ENCODE measurements around the gene FAM3C.

The FAM3C gene

GRCh38 chr7:121344497-121344896, 51.6 kb downstream of the FAM3C start:
- no peaks in the 10 kb centered on the region for H3K4me1 Mint-ChIP-seq

GRCh38 chr7:121344093-121344492, 52.0 kb downstream of the FAM3C start:
- Mint-ChIP-seq H3K27me3 (no peaks in the 10 kb centered on the region), H3K27ac (no peak overlapping the region), H3K4me1 (no peaks in the 10 kb centered on the region), H3K9me3 (no peaks in the 10 kb centered on the region), H3K4me3 (no peak overlapping the region), H3K36me3 (peaks cover 11% of the 10 kb centered on the region)
- CTCF ChIA-PET, result interaction anchor here (0.7 kb wide), 1 partner anchor 14 kb away, joined by 3 read pairs; no protein-coding TSS in a partner anchor
- DNase-seq, result no peak

More at GRCh38 chr7:121344497-121344896, 51.6 kb downstream of the FAM3C start:
- DNase-seq, result no peak
- CTCF ChIA-PET, result no interaction called here
- no peaks in the 10 kb centered on the region for H3K9me3 Mint-ChIP-seq
- no peak overlapping the region for H3K4me3 Mint-ChIP-seq
- H3K27me3 Mint-ChIP-seq, result no peaks in the 10 kb centered on the region
- H3K27ac Mint-ChIP-seq, result no peak overlapping the region
- H3K36me3 Mint-ChIP-seq, result peaks cover 11% of the 10 kb centered on the region

GRCh38 chr7:121343302-121343701, 52.8 kb downstream of the FAM3C start:
- no peaks in the 10 kb centered on the region for H3K4me1 Mint-ChIP-seq

DNA sequence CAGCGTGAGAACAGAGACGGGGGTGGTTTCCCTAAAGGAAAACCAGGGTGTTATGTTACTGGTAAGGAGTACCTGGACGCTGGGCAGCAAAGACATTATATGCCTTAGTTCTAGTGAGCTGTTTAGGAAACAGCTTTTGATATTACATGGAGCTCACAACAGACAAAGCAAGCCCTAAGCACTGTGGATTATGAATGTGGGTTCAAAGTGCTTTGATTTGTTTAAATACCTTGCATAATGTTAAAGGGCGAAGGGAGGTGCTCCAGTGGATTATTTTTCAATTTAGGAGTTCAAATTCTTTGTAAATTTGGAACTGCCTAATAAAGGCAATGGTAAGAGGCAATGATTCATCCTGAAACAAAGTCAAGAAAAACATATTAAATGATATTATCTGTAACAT, 53.5 kb downstream of the FAM3C start:
- peaks cover 11% of the 10 kb centered on the region for H3K36me3 Mint-ChIP-seq
- H3K27ac Mint-ChIP-seq, result no peak overlapping the region
- H3K4me1 Mint-ChIP-seq, result no peaks in the 10 kb centered on the region
- H3K4me3 Mint-ChIP-seq, result no peak overlapping the region
- no peaks in the 10 kb centered on the region for H3K27me3 Mint-ChIP-seq
- CTCF ChIA-PET, result no interaction called here
- no peak for DNase-seq
- no peaks in the 10 kb centered on the region for H3K9me3 Mint-ChIP-seq

More at GRCh38 chr7:121343302-121343701, 52.8 kb downstream of the FAM3C start:
- CTCF ChIA-PET, result interaction anchor here (0.7 kb wide), 1 partner anchor 14 kb away, joined by 3 read pairs; no protein-coding TSS in a partner anchor
- Mint-ChIP-seq H3K9me3 (no peaks in the 10 kb centered on the region), H3K36me3 (peaks cover 11% of the 10 kb centered on the region), H3K27ac (no peak overlapping the region), H3K4me3 (no peak overlapping the region), H3K27me3 (no peaks in the 10 kb centered on the region)
- no peak for DNase-seq

GRCh38 chr7:121341933-121342332, 54.2 kb downstream of the FAM3C start:
- H3K9me3 Mint-ChIP-seq, result no peaks in the 10 kb centered on the region
- H3K27me3 Mint-ChIP-seq, result no peaks in the 10 kb centered on the region
- no peak overlapping the region for H3K27ac Mint-ChIP-seq
- no peaks in the 10 kb centered on the region for H3K4me1 Mint-ChIP-seq
- DNase-seq, result no peak
- CTCF ChIA-PET, result no interaction called here
- no peak overlapping the region for H3K4me3 Mint-ChIP-seq
- H3K36me3 Mint-ChIP-seq, result peaks cover 7% of the 10 kb centered on the region

- Mint-ChIP-seq H3K27ac (no peak overlapping the region), H3K27me3 (peaks cover 5% of the 10 kb centered on the region)
Observed at GRCh38 chr7:121339082-121339481, 57.0 kb downstream of the FAM3C start.

DNA sequence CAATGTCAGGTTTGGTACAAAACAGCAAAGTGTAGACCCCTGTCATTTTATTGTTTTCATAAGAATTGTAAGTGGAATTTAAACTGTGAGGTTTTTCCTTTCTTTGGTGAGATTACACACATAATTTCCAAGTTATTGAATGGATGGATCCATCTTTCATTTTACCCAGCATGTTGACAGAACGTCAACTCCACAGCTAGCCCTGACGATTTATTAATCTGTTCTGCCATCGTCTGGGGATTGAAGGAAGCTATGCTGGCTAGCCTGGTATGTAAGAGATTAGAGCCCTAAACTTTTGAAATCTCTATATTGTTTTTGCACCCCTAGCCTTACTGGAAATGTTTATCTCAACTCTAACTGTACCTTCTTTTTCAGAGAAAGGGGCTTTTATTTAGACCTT, 58.7 kb downstream of the FAM3C start:
- H3K27ac Mint-ChIP-seq, result no peak overlapping the region
- CTCF ChIA-PET, result interaction anchor here (1.0 kb wide), 1 partner anchor 10 kb away, joined by 3 read pairs; no protein-coding TSS in a partner anchor
- no peaks in the 10 kb centered on the region for H3K9me3 Mint-ChIP-seq
- H3K27me3 Mint-ChIP-seq, result peaks cover 5% of the 10 kb centered on the region
- H3K4me1 Mint-ChIP-seq, result no peaks in the 10 kb centered on the region
- no peak for DNase-seq
- no peak overlapping the region for H3K4me3 Mint-ChIP-seq
- H3K36me3 Mint-ChIP-seq, result peaks cover 4% of the 10 kb centered on the region

More at GRCh38 chr7:121339082-121339481, 57.0 kb downstream of the FAM3C start:
- Mint-ChIP-seq H3K36me3 (peaks cover 4% of the 10 kb centered on the region), H3K4me3 (no peak overlapping the region), H3K4me1 (no peaks in the 10 kb centered on the region), H3K9me3 (no peaks in the 10 kb centered on the region)
- DNase-seq, result no peak
- CTCF ChIA-PET, result no interaction called here

DNA sequence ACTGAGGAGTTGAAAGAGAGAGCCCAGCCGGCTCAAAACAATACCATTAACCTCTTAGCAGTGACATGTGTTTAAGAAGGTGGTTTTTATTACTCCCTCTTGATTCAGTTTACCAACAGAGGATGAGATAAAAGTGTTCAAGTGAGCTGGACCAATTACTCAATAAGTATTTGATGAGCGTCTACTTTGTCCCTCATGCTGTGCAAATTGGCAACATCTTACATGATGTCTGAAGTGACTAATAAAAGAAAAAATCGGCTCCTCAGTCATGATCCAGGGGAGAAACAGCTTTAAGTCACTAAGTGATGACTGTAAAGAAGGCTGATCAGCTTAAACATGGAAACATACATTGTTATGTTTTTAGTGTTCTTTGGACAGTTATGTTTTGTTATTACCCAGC, 59.5 kb downstream of the FAM3C start:
- H3K36me3 Mint-ChIP-seq, result no peaks in the 10 kb centered on the region
- no peak overlapping the region for H3K27ac Mint-ChIP-seq
- H3K4me3 Mint-ChIP-seq, result no peak overlapping the region
- CTCF ChIA-PET, result interaction anchor here (0.6 kb wide), 1 partner anchor 165 kb away, joined by 4 read pairs; no protein-coding TSS in a partner anchor
- H3K27me3 Mint-ChIP-seq, result peaks cover 7% of the 10 kb centered on the region
- DNase-seq, result no peak
- H3K4me1 Mint-ChIP-seq, result no peaks in the 10 kb centered on the region
- H3K9me3 Mint-ChIP-seq, result no peaks in the 10 kb centered on the region

DNA sequence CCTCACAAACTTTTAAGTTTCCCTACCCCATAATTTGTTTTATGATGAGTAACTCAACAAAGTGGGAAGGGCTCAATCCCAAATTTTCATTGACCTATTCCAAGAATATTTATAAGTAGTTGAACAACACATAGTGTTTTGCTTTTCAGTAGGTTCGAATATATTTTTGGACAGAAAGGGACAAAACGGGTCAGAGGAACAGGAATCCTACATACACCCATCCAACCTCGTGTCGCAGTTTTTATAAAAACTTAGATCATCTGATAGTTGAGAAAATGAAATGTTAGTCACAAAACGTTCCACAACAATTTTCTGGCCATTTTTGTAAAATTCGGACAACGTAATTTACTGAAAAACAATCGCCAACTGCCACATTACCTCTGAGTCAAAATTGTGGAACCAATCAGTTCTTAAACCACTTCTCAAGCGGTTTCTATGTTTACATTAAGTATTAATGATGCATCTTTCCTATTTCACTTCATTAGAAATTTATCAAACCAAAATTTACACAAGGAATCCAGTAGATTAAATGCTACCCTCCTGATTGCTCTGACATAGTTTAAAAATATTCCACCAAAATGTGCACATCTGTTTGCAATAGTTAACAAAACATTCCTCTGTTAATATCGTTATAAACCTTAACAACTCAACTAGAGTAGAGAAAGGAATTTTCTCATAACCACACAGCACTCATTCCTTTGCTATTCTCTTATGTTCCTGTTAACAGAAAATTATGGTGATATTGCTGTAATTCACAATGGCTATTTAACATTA, 61.0 kb downstream of the FAM3C start:
- peaks cover 5% of the 10 kb centered on the region for H3K4me1 Mint-ChIP-seq
- no peaks in the 10 kb centered on the region for H3K9me3 Mint-ChIP-seq
- H3K36me3 Mint-ChIP-seq, result no peaks in the 10 kb centered on the region
- no peak overlapping the region for H3K4me3 Mint-ChIP-seq
- DNase-seq, result no peak
- CTCF ChIA-PET, result interaction anchor here (0.6 to 0.8 kb wide), 2 partner anchors 10 to 59 kb away, joined by 3 read pairs; no protein-coding TSS in a partner anchor
- no peak overlapping the region for H3K27ac Mint-ChIP-seq
- H3K27me3 Mint-ChIP-seq, result peaks cover 16% of the 10 kb centered on the region

- no peak for DNase-seq
- Mint-ChIP-seq H3K27ac (no peak overlapping the region), H3K27me3 (peaks cover 22% of the 10 kb centered on the region), H3K36me3 (no peaks in the 10 kb centered on the region), H3K4me1 (peaks cover 6% of the 10 kb centered on the region), H3K9me3 (no peaks in the 10 kb centered on the region), H3K4me3 (no peak overlapping the region)
- CTCF ChIA-PET, result no interaction called here
Observed at GRCh38 chr7:121334376-121334775, 61.7 kb downstream of the FAM3C start.

DNA sequence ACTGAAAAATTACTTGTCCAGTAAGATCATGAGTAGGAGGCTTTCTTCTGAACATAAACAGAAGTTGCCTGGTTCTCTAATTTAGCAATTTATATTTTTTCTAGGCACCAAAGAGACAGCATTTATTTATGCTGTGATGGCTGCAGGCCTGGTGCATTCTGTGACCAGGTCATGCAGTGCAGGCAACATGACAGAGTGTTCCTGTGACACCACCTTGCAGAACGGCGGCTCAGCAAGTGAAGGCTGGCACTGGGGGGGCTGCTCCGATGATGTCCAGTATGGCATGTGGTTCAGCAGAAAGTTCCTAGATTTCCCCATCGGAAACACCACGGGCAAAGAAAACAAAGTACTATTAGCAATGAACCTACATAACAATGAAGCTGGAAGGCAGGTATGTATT, 64.5 kb downstream of the FAM3C start:
- no peaks in the 10 kb centered on the region for H3K9me3 Mint-ChIP-seq
- peaks cover 6% of the 10 kb centered on the region for H3K4me1 Mint-ChIP-seq
- H3K4me3 Mint-ChIP-seq, result no peak overlapping the region
- H3K27ac Mint-ChIP-seq, result no peak overlapping the region
- no peaks in the 10 kb centered on the region for H3K36me3 Mint-ChIP-seq
- H3K27me3 Mint-ChIP-seq, result peaks cover 41% of the 10 kb centered on the region
- no peak for DNase-seq
- CTCF ChIA-PET, result no interaction called here

DNA sequence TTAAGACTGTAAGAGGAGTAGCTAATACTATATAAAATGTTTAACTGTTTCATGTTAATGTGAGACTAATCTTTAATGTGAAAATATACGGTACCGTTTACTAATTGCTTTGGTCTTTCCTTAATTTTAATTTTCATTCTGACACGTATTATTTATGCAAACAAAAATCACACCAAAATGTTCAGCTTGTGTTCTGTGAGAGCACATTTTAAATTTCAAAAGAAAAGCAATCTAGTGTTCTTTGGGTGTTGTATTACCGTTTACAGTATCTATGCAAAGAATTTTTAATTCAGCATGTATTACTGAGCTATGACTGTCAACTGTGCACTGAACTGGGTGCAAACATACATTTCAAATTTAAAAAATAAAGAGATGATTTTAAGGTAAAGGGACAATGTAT, 65.1 kb downstream of the FAM3C start:
- Mint-ChIP-seq H3K9me3 (no peaks in the 10 kb centered on the region), H3K27me3 (peaks cover 39% of the 10 kb centered on the region), H3K4me3 (no peak overlapping the region), H3K36me3 (no peaks in the 10 kb centered on the region), H3K4me1 (peaks cover 6% of the 10 kb centered on the region), H3K27ac (no peak overlapping the region)
- no peak for DNase-seq
- CTCF ChIA-PET, result interaction anchor here (2.0 kb wide), 1 partner anchor 65 kb away, joined by 7 read pairs; the partner anchor contains the start of gene FAM3C

DNA sequence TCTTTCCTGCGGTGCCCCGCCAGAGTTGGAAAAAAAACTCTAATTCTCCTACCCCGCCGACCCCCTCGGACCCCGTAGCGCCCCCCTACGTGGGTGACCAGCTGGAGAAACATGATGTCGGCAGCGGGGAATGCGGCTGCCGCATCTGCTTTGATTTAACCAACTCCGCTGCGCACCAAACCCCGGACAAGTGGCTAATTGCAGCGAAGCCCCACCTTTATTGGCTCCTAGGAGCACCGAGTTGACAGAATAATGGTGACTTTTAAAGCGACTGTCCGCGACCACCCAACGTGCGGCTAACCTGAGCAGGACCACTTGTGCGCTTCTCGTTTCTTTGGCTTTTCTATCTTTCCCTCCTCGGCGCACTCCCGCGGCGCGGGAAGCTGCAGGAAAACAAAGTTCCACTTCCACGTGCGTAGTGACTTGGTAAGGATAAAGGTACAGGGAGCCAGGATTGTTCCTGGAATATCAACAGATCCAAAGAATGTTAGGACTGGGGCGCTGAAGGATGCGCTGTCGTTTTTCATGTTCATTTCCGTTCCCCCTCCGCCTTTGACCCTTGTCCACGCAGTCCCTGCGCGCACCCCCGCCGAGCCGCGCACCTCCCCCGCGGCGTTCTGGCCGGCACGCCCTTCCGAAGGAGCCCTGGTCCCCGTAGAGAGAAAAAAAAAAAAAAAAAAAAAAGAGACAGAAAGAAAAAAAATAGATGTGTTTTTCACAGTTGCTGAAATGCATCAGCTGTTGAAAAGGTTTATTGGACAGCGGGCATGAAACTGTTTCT, 65.9 kb downstream of the FAM3C start:
- Mint-ChIP-seq H3K27ac (no peak overlapping the region), H3K36me3 (no peaks in the 10 kb centered on the region), H3K4me3 (peak overlapping the region; percentile 23), H3K4me1 (peaks cover 6% of the 10 kb centered on the region), H3K9me3 (no peaks in the 10 kb centered on the region), H3K27me3 (peaks cover 40% of the 10 kb centered on the region)
- DNase-seq, result no peak
- CTCF ChIA-PET, result interaction anchor here (0.6 to 2.0 kb wide), 3 partner anchors 14 to 217 kb away, joined by 3 to 7 read pairs (median 4); partner anchors contain the start of gene FAM3C

All from activated naive CD4-positive, alpha-beta T cell treated with anti-CD3 and anti-CD28 coated beads, Interleukin-2, amount 10 ng/mL, durations not matched to agents 7 days and 5 days (primary cell).